ENCODE results near the gene ZC3H18.

The ZC3H18 gene

GRCh38 chr16:88627531-88628411 lies 57.6 kb downstream of the ZC3H18 start:
- DNase-seq, result no peak

DNA sequence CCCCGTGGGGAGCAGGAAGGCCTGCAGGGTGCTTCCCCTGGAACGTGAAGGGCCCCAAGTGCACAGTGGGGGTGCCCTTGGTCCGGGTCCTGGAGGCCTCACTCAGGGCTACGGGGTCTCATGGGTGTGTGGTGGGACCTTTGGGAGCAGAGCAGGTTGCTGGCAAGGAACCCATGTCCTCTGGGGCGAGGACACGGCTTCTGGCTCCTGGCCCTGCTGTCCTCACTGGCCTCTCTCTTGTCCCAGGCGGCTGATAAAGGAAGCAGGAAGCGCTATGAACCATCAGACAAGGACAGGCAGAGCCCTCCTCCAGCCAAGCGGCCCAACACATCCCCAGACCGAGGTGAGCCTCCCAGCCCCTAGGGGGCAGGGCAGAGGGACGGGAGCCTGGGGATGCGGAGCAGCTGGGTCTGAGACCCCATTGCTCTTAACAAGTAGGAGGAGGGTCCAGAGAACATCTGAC lies 58.3 kb downstream of the ZC3H18 start:
- no peak for DNase-seq

GRCh38 chr16:88629835-88630234 lies 59.6 kb downstream of the ZC3H18 start:
- DNase-seq, result no peak

- DNase-seq, result no peak
These were observed 60.2 kb downstream of the ZC3H18 start for GRCh38 chr16:88630433-88630832.

DNA sequence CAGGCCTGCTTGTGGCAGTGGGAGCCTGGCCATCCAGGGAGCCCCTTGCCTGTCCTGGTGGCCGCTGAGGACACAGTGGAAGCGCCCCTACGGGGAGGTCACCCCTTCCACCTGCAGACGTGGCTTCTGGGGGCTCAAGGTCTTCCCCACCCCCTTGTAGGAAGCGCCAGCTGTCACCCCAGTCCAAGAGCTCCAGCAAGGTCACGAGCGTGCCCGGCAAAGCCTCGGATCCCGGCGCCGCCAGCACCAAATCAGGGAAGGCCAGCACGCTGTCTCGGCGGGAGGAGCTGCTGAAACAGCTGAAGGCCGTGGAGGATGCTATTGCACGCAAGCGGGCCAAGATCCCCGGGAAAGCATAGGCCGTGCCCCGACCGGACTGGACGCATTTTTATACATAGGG lies 60.7 kb downstream of the ZC3H18 start:
- no peak for DNase-seq

- DNase-seq, result no peak
These were observed 61.2 kb downstream of the ZC3H18 start for GRCh38 chr16:88631384-88631783.

GRCh38 chr16:88631920-88632586 lies 61.9 kb downstream of the ZC3H18 start:
- DNase-seq, result no peak

GRCh38 chr16:88632587-88632930 lies 62.4 kb downstream of the ZC3H18 start:
- no peak for DNase-seq

DNA sequence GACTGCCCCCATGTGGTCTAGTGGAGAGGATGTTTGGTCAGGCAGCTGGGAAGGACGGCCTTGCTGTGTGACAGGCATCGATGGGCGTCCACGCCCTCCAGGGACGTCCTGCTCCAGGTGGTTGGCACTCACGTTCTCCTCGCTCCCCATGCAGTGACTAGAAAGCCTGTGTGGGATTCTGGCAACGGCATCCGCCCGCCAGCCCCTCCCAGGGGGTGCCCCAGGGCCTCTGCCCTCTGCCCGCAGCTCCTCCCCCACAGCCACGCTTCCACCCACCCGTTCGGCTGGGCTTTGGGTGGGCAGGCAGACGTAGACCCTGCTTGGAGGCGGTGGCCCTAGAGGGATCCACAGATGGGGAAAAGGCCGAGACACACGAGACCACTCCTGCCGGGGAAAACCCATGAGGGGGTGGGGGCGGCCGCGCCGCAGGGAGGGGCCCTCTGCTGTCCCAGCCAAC lies 63.5 kb downstream of the ZC3H18 start:
- no peak for DNase-seq

DNA sequence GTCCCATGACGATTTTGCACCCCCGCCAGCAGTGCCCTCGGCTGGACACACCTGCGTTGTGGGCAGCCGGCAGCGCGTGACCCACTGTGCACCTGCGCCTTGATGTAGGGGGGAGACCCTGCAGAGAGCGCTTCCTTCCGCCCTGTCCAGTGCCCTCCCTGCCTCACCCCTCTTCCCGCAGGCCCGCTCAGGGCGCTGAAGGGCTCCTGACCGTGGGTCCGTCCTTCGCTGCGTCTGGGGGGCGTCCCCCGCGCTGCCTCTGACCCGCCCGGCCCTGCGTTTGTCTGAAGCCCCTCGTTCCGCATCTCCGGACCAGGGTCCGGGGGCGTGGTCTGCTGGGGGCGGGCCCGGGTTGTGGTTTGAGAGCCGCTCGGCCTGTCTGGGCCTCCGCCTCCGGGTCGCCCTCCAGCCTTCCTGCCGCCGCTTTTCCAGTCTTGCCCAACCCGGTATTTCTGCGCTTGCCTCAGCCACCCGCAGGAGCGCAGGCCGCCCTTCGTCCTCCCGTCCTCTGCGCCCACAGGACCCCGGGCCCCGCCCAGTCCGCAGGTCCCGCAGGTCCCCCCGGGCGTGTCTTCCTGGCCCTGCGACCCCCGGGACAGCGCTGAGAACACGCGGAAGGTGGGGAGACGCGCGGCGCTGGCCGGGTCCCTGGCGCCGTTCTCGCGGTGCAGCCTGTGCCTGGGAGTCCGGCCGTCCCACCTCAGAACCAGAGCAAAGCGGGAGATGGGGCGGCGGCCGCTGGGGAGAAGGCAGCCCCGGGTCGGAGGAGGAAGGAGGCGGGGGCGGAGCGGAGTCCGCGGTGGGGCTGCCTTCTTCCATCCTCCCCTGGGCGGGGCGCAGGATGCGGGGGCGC lies 64.2 kb downstream of the ZC3H18 start:
- no peak for DNase-seq

DNA sequence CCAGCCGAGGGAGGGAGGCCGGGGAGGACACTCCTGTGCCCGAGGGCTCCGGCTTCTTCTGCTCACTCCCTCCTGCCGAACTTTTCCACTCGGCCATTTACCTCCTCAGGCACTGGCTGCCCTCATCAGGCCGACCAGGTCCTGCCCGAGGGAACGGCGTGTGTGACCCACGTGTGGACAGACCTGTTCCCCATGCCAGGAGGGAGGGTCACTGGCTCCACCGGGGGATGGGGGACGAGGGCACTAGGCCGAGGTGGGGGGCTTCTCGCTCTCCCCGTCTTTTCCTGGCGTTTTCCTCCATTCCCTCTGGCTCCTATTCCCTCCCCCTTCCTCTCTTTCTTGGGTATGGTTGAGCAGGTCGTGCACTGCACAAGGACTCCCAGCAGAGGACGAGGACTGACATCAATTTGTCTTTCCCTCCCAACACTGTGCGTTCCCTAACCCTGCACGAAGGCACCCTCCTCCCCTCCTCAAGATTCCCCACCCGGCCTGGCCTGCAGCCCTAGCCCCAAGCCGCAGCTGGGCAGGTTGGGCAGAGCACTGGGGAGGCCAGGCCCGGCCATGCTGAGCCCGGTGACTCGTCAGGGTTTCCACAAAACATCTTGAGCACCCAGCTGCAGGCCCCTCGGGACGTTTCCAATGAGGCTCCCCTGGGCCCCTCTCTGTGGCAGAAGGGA lies 64.9 kb downstream of the ZC3H18 start:
- no peak for DNase-seq

- no peak for DNase-seq
These were observed 65.6 kb downstream of the ZC3H18 start for GRCh38 chr16:88635671-88636319.

GRCh38 chr16:88636488-88637265 lies 66.5 kb downstream of the ZC3H18 start:
- no peak for DNase-seq

- DNase-seq, result no peak
These were observed 68.4 kb downstream of the ZC3H18 start, which contains the start of gene IL17C for GRCh38 chr16:88638323-88639230. TSS of gene IL17C (plus strand) at chr16:88638572. CDS start at chr16:88638642, 70 bp downstream.

GRCh38 chr16:88639231-88640038 lies 69.2 kb downstream of the ZC3H18 start:
- DNase-seq, result no peak

GRCh38 chr16:88640039-88640495 lies 69.9 kb downstream of the ZC3H18 start:
- no peak for DNase-seq

DNA sequence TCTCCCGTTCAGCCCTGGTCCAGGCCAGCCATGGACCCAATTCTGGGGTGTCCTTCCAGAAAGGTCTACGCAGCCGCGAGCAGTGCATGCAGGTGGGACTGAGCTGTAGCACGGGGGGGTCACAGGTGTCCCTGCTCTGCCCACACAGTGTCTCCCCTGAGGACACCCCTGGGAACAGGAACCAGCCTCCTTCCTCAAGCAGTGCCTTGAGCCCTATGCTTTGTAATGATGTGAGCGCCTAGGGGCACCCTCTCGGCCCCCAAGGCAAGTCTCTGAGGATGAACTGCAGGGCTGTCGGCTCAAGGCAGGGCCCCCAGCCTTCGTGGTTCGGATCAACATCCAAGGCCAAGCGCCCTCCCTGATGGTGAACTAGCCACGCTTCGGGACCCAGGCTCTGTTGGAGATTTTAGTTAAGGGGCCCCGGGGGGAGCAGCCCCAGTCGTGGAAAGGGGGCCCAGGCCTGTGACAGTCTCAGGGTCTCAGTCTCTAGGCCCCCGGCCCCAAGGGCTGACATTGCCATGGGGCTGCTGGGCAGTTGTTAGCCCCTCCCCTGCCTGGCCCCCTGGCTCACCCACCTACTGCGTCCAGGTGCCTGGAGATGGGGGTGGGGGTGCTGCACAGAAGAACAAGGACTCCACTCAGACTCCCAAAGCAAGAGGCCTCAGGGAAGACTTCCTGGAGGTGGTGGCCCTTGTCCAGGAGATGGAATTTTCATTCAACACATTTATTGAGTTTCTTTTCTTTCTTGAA lies 70.5 kb downstream of the ZC3H18 start:
- DNase-seq, result no peak

Measured in GOT3 (cell line).